GM18873 (cell line): ENCODE measurements around the gene CYP2R1.

Source experiments
- ATAC-seq: cut with Tn5 transposase; IDR thresholded peaks from one replicate; pipeline ENCODE4 v1.9.1; 2021; ENCODE audit warnings: mild to moderate bottlenecking, moderate library complexity, moderate number of reproducible peaks; ENCODE audit not compliant: unreplicated experiment, low FRiP score

Gene CYP2R1

DNA sequence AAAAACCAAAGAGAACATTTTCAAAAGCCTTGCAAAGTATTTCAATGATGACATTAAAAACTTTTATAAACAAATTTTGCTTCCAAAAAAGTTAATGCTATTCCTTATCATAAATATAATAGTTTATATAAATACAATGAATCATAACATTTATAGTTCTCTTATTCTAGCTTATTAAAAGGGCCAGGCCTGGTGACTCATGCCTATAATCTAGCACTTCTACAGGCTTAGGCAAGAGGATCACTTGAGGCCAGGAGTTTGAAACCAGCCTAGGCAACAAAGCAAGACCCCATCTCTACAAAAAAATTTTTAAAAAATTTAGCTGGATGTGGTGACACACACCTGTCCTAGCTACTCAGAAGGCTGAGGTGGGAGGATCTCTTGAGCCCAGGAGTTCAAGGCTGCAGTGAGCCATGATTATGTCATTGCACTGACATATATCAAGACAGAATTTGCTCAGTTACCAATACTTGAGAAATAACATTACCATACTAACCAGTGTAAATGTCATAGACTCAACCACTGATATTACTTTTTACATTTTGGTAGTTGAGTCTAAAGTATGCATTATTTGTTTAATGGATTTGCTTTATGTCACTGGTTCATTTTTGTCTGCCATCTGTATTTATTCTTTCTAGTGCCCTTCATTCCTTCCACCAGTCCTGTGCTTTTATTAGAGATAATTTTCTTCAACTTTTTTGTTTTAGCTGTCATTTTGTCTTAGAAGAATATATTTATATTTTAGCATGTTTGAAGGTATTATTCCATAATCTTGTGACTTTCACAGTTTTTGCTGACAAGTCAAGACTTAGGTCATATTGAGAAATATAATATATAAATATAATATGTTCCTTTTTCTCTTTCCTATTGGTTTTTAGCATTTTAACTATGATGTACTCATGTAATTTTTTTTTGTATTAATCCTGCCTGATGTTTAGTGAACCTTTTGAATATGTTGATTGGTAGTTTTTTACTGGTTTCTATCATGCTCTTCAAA, 56.2 kb downstream of the CYP2R1 start:
- ATAC-seq = no peak
